ENCODE results near the gene CEP89.

CEP89 gene

DNA sequence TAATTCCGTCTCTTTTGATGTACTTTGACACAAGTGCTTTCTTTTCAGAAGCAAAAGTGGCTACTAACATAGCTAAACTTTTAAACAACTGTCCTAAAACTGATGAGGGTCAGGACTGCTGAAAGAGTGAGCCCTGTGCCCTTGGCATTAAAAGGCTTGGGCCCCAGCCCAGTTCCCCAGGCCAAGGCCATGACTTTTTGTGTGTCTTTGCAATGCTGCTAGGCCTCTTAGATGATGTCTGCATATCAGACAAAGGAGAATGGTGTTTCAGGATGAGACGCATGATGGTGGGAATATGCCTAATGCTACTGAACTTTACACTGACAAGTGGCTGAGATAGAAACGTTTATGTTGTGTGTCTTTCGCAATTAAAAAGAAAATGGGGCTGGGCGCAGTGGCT is 140.1 kb downstream of the CEP89 start:
- DNase-seq, result no peak

- no peak for DNase-seq
Measured at GRCh38 chr19:32830231-32831014, 141.3 kb downstream of the CEP89 start.

DNA sequence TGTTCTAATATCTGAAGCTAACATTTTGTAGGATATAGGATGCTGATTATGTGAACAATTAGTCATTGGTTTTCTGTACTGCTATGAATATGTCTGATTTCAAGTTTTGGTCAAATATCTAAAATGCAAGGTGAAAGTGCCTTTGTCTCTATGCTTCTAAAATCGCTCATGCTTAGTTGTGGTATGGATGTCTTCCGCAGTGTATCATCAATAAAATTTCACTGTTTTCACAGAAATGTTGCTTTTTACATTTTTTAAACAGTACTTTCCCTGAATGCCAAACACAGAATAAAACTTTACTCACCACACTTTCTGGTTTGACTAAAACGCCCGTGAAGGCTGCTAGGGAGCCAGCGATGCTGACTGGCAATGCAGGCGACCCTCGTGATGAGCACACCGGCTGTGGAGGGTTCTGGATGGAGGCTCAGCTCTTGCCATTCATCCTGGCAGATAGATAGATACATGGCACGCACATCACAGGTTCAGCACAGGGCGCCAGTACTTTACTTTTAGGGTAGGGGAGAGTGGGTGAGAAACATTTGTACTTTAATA is 142.3 kb downstream of the CEP89 start:
- DNase-seq, result no peak

DNA sequence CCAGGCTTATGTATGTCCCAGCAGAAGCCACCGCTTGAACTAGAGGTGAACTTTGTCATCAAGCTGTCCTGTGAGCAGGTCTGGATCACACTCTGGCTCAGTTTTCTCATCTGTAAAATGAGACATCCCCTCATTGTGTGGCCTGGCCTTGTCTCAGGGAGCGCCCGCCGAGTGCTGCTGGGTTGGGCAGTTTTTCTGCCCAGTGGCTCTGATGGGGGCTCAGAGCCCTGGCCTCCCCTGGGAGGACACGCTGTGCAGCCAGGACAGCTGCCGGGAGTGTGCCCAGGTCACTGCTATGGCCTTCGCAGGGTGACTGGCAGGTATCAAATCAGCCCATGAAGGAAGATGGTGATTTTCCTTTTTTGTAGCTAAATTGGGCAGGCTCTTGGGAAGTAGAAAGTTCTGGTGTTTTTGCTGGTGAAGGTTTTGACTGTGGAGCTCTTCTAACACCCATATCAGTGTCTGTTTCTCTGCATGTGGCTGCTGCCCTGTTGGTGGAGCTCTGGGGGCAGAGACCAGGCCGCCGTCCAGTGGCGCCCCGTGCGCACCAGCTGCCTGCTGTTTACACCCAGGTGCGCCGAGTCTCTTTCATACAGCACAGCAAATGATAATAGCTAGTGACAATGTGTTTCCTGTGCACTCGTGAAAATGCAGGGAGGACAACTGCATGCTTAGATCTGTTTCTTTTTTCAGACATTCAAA is 143.0 kb downstream of the CEP89 start:
- peak; percentile 57 to 83 for DNase-seq

GRCh38 chr19:32828139-32828538 is 143.6 kb downstream of the CEP89 start:
- DNase-seq, result peak in 1 of 2 experiments; percentile 15
